ENCODE measurements around the gene C5orf63.
"Not testable (repeated sequence)": the region's sequence is repeated elsewhere in the genome, so short reads cannot be mapped to it uniquely, and the experiment has no call there.

Gene C5orf63

GRCh38 chr5:127072861-127073846 lies at the start of gene C5orf63:
TSS of gene C5orf63 (minus strand) at chr5:127073502. CDS start at chr5:127058995, 14,507 bp downstream.
- no peak for DNase-seq (ENCODE audit: low read depth, low spot score)

GRCh38 chr5:127112347-127112864 lies 39.1 kb upstream of the C5orf63 start:
- no peak for DNase-seq (ENCODE audit: low read depth, low spot score)

- DNase-seq (ENCODE audit: low read depth, low spot score), result no peak
Observed at GRCh38 chr5:127111112-127111511, 37.8 kb upstream of the C5orf63 start.

GRCh38 chr5:127108624-127109260 lies 35.4 kb upstream of the C5orf63 start:
- not testable (repeated sequence) for DNase-seq (ENCODE audit: low read depth, low spot score)

GRCh38 chr5:127101935-127102334 lies 28.6 kb upstream of the C5orf63 start:
- no peak for DNase-seq (ENCODE audit: low read depth, low spot score)

- no peak for DNase-seq (ENCODE audit: low read depth, low spot score)
Observed at GRCh38 chr5:127101533-127101932, 28.2 kb upstream of the C5orf63 start.

GRCh38 chr5:127098241-127098640 lies 24.9 kb upstream of the C5orf63 start:
- no peak for DNase-seq (ENCODE audit: low read depth, low spot score)

GRCh38 chr5:127097278-127097677 lies 24.0 kb upstream of the C5orf63 start:
- DNase-seq (ENCODE audit: low read depth, low spot score), result no peak

GRCh38 chr5:127096328-127096993 lies 23.2 kb upstream of the C5orf63 start:
- no peak for DNase-seq (ENCODE audit: low read depth, low spot score)

- no peak for DNase-seq (ENCODE audit: low read depth, low spot score)
Observed at GRCh38 chr5:127094161-127094814, 21.0 kb upstream of the C5orf63 start.

GRCh38 chr5:127092690-127093089 lies 19.4 kb upstream of the C5orf63 start:
- no peak for DNase-seq (ENCODE audit: low read depth, low spot score)

GRCh38 chr5:127089191-127089590 lies 15.9 kb upstream of the C5orf63 start:
- DNase-seq (ENCODE audit: low read depth, low spot score), result no peak

- no peak for DNase-seq (ENCODE audit: low read depth, low spot score)
Observed at GRCh38 chr5:127088251-127088650, 14.9 kb upstream of the C5orf63 start.

- no peak for DNase-seq (ENCODE audit: low read depth, low spot score)
Observed at GRCh38 chr5:127086589-127086988, 13.3 kb upstream of the C5orf63 start.

GRCh38 chr5:127085796-127086195 lies 12.5 kb upstream of the C5orf63 start:
- DNase-seq (ENCODE audit: low read depth, low spot score), result no peak

- DNase-seq (ENCODE audit: low read depth, low spot score), result no peak
Observed at GRCh38 chr5:127085371-127085770, 12.1 kb upstream of the C5orf63 start.

- DNase-seq (ENCODE audit: low read depth, low spot score), result no peak
Observed at GRCh38 chr5:127084656-127085055, 11.4 kb upstream of the C5orf63 start.

- DNase-seq (ENCODE audit: low read depth, low spot score), result no peak
Observed at GRCh38 chr5:127083711-127084110, 10.4 kb upstream of the C5orf63 start.

GRCh38 chr5:127079994-127080491 lies 6.7 kb upstream of the C5orf63 start:
- DNase-seq (ENCODE audit: low read depth, low spot score), result no peak

- DNase-seq (ENCODE audit: low read depth, low spot score), result no peak
Observed at GRCh38 chr5:127077366-127077765, 4.1 kb upstream of the C5orf63 start.

Measured in smooth muscle cell of the brain vasculature (primary cell).